ENCODE results near the gene CHCHD1. TPM values are rescaled to one million over a fixed set of nuclear protein-coding genes. Genes with fewer than 3 reads are reported as not detected.

Gene CHCHD1
- total and polyA plus RNA-seq, 2 donors (not counting 3 experiments of a cell fraction or from before 2014, with no cell fraction given), result 31.7 to 39.2 TPM

DNA sequence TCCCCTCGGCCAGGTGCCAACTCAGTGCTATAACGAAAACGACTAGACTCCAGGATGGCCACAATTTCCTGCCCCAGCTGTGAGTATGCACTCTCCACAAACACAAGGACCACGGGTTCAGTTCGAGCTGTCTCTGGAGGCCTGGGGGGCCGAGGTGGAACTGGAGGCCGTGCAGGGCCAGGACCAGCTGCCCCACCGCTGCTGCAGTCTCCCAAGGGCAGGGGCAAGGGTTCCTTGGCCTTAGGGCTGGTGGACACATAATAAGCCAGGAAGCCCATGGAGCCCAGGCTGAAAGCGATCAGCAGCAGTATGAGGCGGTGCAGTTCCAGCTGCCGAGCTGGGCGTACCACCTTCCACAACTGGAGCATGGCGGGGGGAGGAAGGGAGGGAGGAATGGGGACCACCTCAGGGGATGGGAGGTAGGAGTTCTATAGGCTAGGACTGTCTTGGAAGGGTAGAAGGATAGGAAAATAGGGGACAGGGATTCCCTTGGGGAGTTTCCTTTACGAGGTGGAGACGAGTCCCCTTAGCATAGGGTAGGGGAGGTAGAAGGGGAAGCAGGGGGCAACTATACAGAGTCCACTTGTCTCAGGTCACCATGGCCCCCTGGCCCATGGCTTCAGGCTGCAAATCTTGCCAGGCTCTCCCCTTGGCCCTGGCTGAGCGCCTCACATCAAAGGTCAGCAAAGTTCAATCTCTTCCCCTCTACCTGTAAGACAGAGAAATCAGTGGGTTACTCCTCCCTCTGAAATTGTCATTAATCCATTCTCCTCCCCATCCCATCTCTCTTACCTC lies 26.4 kb downstream of the CHCHD1 start:
- Histone ChIP-seq H3K4me1 (ENCODE audit: control insufficient read depth, extremely low read depth, insufficient read depth, low read length) (peaks cover 4% of the 10 kb centered on the region), H4K20me1 (replicated peaks; ENCODE audit: control insufficient read depth, extremely low read depth, insufficient read depth, low read length) (no peaks in the 10 kb centered on the region), H3K4me2 (ENCODE audit: insufficient read depth, low read length) (no peak overlapping the region), H3K4me3 (replicated peaks in 1 of 3; ENCODE audit: insufficient read depth in 1 of 3, low read depth in 1 of 3, low read length in 3 of 3) (no peak overlapping the region), H3K27ac (ENCODE audit: insufficient read depth, low read depth, low read length) (no peak overlapping the region), H3K36me3 (ENCODE audit: control insufficient read depth in 2 of 2, extremely low read depth in 1 of 2, insufficient read depth in 2 of 2, low read length in 2 of 2) (peaks cover 13 to 20% of the 10 kb centered on the region in 2 experiments), H3K9me3 (replicated peaks; ENCODE audit: control insufficient read depth, insufficient read depth, low read length) (no peaks in the 10 kb centered on the region), H3K9ac (replicated peaks; ENCODE audit: extremely low read depth, insufficient read depth, low read length) (no peak overlapping the region), H2AFZ (ENCODE audit: low read depth, low read length) (no peak overlapping the region), H3K27me3 (ENCODE audit: control insufficient read depth in 2 of 2, insufficient read depth in 2 of 2, low read length in 2 of 2) (no peaks in the 10 kb centered on the region), H3K9me1 (replicated peaks; ENCODE audit: control insufficient read depth, extremely low read depth, insufficient read depth, low read length) (no peaks in the 10 kb centered on the region), H3K79me2 (ENCODE audit: control insufficient read depth, insufficient read depth, low read length) (no peaks in the 10 kb centered on the region)
- dilution Hi-C loops (cut with MboI; ENCODE audit: extremely low pct_ligation_motif_present, low sequenced_read_pairs), result no loop called here
- POLR2A ChIA-PET, result interaction anchor here (0.7 kb wide), 1 partner anchor 267 kb away, joined by 6 read pairs; no protein-coding TSS in a partner anchor
- CTCF ChIA-PET, result interaction anchor here (1.3 to 2.9 kb wide), 3 partner anchors 12 to 72 kb away, joined by 3 to 16 read pairs (median 10); no protein-coding TSS in a partner anchor
- no TSS peak for BruUV-seq (replicated peaks)
- FAIRE-seq, result peak; percentile 4
- no peak for DNase-seq (ENCODE audit: low read depth, low spot score)
- no peak for TF ChIP-seq POLR2A (IDR thresholded peaks at IDR 0.05; ENCODE audit: low read depth, low read length)
- intact Hi-C loops (cut with micrococcal nuclease), result no loop called here

DNA sequence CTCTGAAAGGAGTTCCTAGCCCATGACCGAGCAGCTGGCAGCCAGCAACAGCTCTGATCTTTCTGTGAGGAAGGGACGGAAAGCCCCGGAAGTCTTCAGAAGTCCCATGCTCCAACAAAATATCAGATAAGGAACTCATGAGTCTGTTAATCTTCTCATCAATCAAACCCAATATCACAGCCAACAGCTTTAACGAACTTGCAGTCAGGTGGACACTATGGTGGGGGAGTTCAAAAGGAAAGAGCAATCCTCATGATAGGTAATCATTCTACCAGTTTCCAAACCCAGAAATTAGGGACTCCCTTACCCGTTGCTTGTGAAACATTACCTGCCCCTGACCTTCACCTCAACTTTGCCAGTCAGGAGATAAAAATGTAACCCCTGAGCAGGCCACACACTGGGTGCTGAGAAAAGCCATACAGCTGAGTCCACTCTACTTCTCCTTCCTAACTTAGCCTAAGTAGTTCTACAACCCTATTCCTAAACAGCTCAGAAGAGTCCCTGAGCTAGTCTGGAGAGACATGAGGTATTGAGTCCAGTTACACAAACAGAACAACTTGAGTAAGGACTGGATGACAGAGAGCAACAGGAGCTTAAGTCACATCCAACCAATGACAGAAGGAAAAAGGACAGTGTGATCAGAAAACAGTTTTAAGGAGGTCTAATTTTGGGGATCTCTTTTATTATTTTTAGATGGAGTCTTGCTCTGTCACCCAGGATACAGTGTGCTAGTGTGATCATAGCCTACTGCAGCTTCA lies 27.4 kb downstream of the CHCHD1 start:
- FAIRE-seq, result peak; percentile 33
- H3K36me3 ChIP-seq (ENCODE audit: control insufficient read depth in 2 of 2, extremely low read depth in 1 of 2, insufficient read depth in 2 of 2, low read length in 2 of 2), result peaks cover 6 to 23% of the 10 kb centered on the region in 2 experiments
- ChIA-PET POLR2A (interaction anchor here (0.7 kb wide), 1 partner anchor 266 kb away, joined by 6 read pairs; no protein-coding TSS in a partner anchor), CTCF (interaction anchor here (1.3 to 2.9 kb wide), 5 partner anchors 10 to 71 kb away, joined by 3 to 16 read pairs (median 5); no protein-coding TSS in a partner anchor)
- no peaks in the 10 kb centered on the region for H3K27me3 ChIP-seq (ENCODE audit: control insufficient read depth in 2 of 2, insufficient read depth in 2 of 2, low read length in 2 of 2)
- no peak overlapping the region for H3K9ac ChIP-seq (replicated peaks; ENCODE audit: extremely low read depth, insufficient read depth, low read length)
- no peaks in the 10 kb centered on the region for H4K20me1 ChIP-seq (replicated peaks; ENCODE audit: control insufficient read depth, extremely low read depth, insufficient read depth, low read length)
- peaks cover 4% of the 10 kb centered on the region for H3K4me1 ChIP-seq (ENCODE audit: control insufficient read depth, extremely low read depth, insufficient read depth, low read length)
- dilution Hi-C loops (cut with MboI; ENCODE audit: extremely low pct_ligation_motif_present, low sequenced_read_pairs) (no loop called here), intact Hi-C loops (cut with micrococcal nuclease) (no loop called here)
- no peak overlapping the region for H2AFZ ChIP-seq (ENCODE audit: low read depth, low read length)
- H3K27ac ChIP-seq (ENCODE audit: insufficient read depth, low read depth, low read length), result no peak overlapping the region
- TF ChIP-seq POLR2A (IDR thresholded peaks at IDR 0.05; ENCODE audit: low read depth, low read length) (no peak), JUN (IDR thresholded peaks at IDR 0.05; ENCODE audit: borderline replicate concordance, insufficient read depth, insufficient read length, low read depth) (no peak), MYC (IDR thresholded peaks at IDR 0.05; ENCODE audit: low read depth, low read length) (no peak), FOS (IDR thresholded peaks at IDR 0.05; ENCODE audit: borderline replicate concordance, insufficient read depth, low read length) (no peak), POLR2AphosphoS5 (IDR thresholded peaks at IDR 0.05; ENCODE audit: insufficient read depth, low read depth, low read length) (no peak), GATA2 (IDR thresholded peaks at IDR 0.05; ENCODE audit: insufficient read depth, insufficient read length, low read depth, low read length) (no peak), EZH2 (IDR thresholded peaks at IDR 0.05; ENCODE audit: borderline replicate concordance, low read depth, low read length, severe bottlenecking) (no peak)
- TF ChIP-seq, protein P1, sequence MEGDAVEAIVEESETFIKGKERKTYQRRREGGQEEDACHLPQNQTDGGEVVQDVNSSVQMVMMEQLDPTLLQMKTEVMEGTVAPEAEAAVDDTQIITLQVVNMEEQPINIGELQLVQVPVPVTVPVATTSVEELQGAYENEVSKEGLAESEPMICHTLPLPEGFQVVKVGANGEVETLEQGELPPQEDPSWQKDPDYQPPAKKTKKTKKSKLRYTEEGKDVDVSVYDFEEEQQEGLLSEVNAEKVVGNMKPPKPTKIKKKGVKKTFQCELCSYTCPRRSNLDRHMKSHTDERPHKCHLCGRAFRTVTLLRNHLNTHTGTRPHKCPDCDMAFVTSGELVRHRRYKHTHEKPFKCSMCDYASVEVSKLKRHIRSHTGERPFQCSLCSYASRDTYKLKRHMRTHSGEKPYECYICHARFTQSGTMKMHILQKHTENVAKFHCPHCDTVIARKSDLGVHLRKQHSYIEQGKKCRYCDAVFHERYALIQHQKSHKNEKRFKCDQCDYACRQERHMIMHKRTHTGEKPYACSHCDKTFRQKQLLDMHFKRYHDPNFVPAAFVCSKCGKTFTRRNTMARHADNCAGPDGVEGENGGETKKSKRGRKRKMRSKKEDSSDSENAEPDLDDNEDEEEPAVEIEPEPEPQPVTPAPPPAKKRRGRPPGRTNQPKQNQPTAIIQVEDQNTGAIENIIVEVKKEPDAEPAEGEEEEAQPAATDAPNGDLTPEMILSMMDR (IDR thresholded peaks at IDR 0.05; ENCODE audit: extremely low read depth in 1 of 2, insufficient read depth in 1 of 2, low read depth in 1 of 2, low read length in 2 of 2), result no peak
- TF ChIP-seq, protein P2, sequence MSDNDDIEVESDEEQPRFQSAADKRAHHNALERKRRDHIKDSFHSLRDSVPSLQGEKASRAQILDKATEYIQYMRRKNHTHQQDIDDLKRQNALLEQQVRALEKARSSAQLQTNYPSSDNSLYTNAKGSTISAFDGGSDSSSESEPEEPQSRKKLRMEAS (IDR thresholded peaks at IDR 0.05; ENCODE audit: insufficient read depth, insufficient read length), result no peak
- H3K79me2 ChIP-seq (ENCODE audit: control insufficient read depth, insufficient read depth, low read length), result no peaks in the 10 kb centered on the region
- no TSS peak for BruUV-seq (replicated peaks)
- no peak for DNase-seq (ENCODE audit: low read depth, low spot score)
- no peaks in the 10 kb centered on the region for H3K9me1 ChIP-seq (replicated peaks; ENCODE audit: control insufficient read depth, extremely low read depth, insufficient read depth, low read length)
- H3K4me2 ChIP-seq (ENCODE audit: insufficient read depth, low read length), result no peak overlapping the region
- H3K9me3 ChIP-seq (replicated peaks; ENCODE audit: control insufficient read depth, insufficient read depth, low read length), result no peaks in the 10 kb centered on the region
- H3K4me3 ChIP-seq (replicated peaks in 1 of 3; ENCODE audit: insufficient read depth in 1 of 3, low read depth in 1 of 3, low read length in 3 of 3), result no peak overlapping the region
